Activated CD8-positive, alpha-beta T cell treated with anti-CD3 and anti-CD28 coated beads for 36 hours (primary cell): ENCODE results near the gene CPA4. TPM values are rescaled to one million over a fixed set of nuclear protein-coding genes. Genes with fewer than 3 reads are reported as not detected.

Source experiments
- ATAC-seq: fragments of 200-7000 bp; cut with Tn5 transposase; one replicate; pipeline ENCODE4 v1.10.0; 2021; ENCODE audit warnings: mild to moderate bottlenecking, moderate library complexity
- CTCF ChIA-PET: fragments of 350-600 bp; sonication (Branson Sonifier 250); formaldehyde crosslinking; loops from one replicate; lab custom pipeline; 2021; ENCODE audit warnings: antibody characterized with exemption; lab: Charles Lee
- POLR2A ChIA-PET: fragments of 350-600 bp; sonication (Branson Sonifier 250); formaldehyde crosslinking; loops from one replicate; lab custom pipeline; 2021; ENCODE audit warnings: antibody characterized with exemption; lab: Charles Lee
- DNase-seq: peaks from one replicate; pipeline ENCODE4 v3.0.0-alpha.2; 2020
- H3K27ac Mint-ChIP-seq: one replicate; pipeline ENCODE4 v1.8.0; 2021; ENCODE audit warnings: mild to moderate bottlenecking, mixed read lengths
- H3K27me3 Mint-ChIP-seq: one replicate; pipeline ENCODE4 v1.8.0; 2021; ENCODE audit warnings: mixed read lengths
- H3K36me3 Mint-ChIP-seq: one replicate; pipeline ENCODE4 v1.8.0; 2021; ENCODE audit warnings: low read depth, mixed read lengths
- H3K4me1 Mint-ChIP-seq: one replicate; pipeline ENCODE4 v1.8.0; 2021; ENCODE audit warnings: low read depth, mixed read lengths
- H3K4me3 Mint-ChIP-seq: one replicate; pipeline ENCODE4 v1.8.0; 2021; ENCODE audit warnings: mild to moderate bottlenecking, moderate library complexity, mixed read lengths
- H3K9me3 Mint-ChIP-seq: one replicate; pipeline ENCODE4 v1.8.0; 2021; ENCODE audit warnings: mixed read lengths
- intact Hi-C: fragments of 100-400 bp; cut with micrococcal nuclease; formaldehyde crosslinking; loops from one replicate; pipeline ENCODE4 v1.10.0; 2022
- total RNA-seq, 2 experiments: library from RNA; stranded (reverse); gene quantifications; one replicate each; pipeline ENCODE4 v1.2.3, GENCODE V29; 2021
- TF ChIP-seq, protein P1 (sequence below): fragments of 200-600 bp; IDR thresholded peaks from one replicate; pipeline ENCODE4 v1.8.0; 2022; ENCODE audit warnings: antibody characterized with exemption, mild to moderate bottlenecking

The CPA4 gene
- total RNA-seq, 2 experiments from 2014 or later, result not detected

- intact Hi-C loops, result no loop called here
- TF ChIP-seq, protein P1, sequence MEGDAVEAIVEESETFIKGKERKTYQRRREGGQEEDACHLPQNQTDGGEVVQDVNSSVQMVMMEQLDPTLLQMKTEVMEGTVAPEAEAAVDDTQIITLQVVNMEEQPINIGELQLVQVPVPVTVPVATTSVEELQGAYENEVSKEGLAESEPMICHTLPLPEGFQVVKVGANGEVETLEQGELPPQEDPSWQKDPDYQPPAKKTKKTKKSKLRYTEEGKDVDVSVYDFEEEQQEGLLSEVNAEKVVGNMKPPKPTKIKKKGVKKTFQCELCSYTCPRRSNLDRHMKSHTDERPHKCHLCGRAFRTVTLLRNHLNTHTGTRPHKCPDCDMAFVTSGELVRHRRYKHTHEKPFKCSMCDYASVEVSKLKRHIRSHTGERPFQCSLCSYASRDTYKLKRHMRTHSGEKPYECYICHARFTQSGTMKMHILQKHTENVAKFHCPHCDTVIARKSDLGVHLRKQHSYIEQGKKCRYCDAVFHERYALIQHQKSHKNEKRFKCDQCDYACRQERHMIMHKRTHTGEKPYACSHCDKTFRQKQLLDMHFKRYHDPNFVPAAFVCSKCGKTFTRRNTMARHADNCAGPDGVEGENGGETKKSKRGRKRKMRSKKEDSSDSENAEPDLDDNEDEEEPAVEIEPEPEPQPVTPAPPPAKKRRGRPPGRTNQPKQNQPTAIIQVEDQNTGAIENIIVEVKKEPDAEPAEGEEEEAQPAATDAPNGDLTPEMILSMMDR, result no peak
- CTCF ChIA-PET, result no interaction called here
Measured at GRCh38 chr7:130334274-130334673, 41.3 kb downstream of the CPA4 start.

GRCh38 chr7:130337410-130337971 is 44.5 kb downstream of the CPA4 start:
- ATAC-seq, result no peak
- DNase-seq, result no peak
- Mint-ChIP-seq H3K27ac (no peak overlapping the region), H3K4me1 (no peaks in the 10 kb centered on the region), H3K9me3 (no peaks in the 10 kb centered on the region), H3K36me3 (no peaks in the 10 kb centered on the region), H3K4me3 (no peak overlapping the region), H3K27me3 (no peaks in the 10 kb centered on the region)
- ChIA-PET CTCF (interaction anchor here (1.0 to 1.8 kb wide), 2 partner anchors 9 to 96 kb away, joined by 3 to 6 read pairs; no protein-coding TSS in a partner anchor), POLR2A (no interaction called here)
- TF ChIP-seq, protein P1, result no peak
- intact Hi-C loops, result no loop called here

More at GRCh38 chr7:130334274-130334673, 41.3 kb downstream of the CPA4 start:
- no peaks in the 10 kb centered on the region for H3K9me3 Mint-ChIP-seq
- no peaks in the 10 kb centered on the region for H3K27me3 Mint-ChIP-seq
- no peaks in the 10 kb centered on the region for H3K4me1 Mint-ChIP-seq
- ATAC-seq (no peak), DNase-seq (no peak)
- no peak overlapping the region for H3K4me3 Mint-ChIP-seq
- H3K27ac Mint-ChIP-seq, result no peak overlapping the region
- H3K36me3 Mint-ChIP-seq, result no peaks in the 10 kb centered on the region
- POLR2A ChIA-PET, result interaction anchor here (0.6 kb wide), 1 partner anchor 54 kb away, joined by 3 read pairs; no protein-coding TSS in a partner anchor

- intact Hi-C loops, result no loop called here
- Mint-ChIP-seq H3K9me3 (no peaks in the 10 kb centered on the region), H3K4me3 (no peak overlapping the region), H3K27ac (no peak overlapping the region), H3K36me3 (no peaks in the 10 kb centered on the region), H3K4me1 (no peaks in the 10 kb centered on the region), H3K27me3 (no peaks in the 10 kb centered on the region)
- ChIA-PET POLR2A (no interaction called here), CTCF (interaction anchor here (1.0 to 1.8 kb wide), 2 partner anchors 14 to 96 kb away, joined by 3 to 6 read pairs; no protein-coding TSS in a partner anchor)
- DNase-seq (no peak), ATAC-seq (no peak)
- TF ChIP-seq, protein P1, result no peak
Measured at GRCh38 chr7:130338233-130338632, 45.3 kb downstream of the CPA4 start.

GRCh38 chr7:130341882-130342281 is 48.9 kb downstream of the CPA4 start:
- CTCF ChIA-PET, result interaction anchor here (0.6 kb wide), 1 partner anchor 97 kb away, joined by 3 read pairs; no protein-coding TSS in a partner anchor
- intact Hi-C loops, result no loop called here
- Mint-ChIP-seq H3K36me3 (no peaks in the 10 kb centered on the region), H3K4me3 (no peak overlapping the region), H3K27ac (no peak overlapping the region), H3K4me1 (no peaks in the 10 kb centered on the region), H3K27me3 (no peaks in the 10 kb centered on the region), H3K9me3 (no peaks in the 10 kb centered on the region)
- DNase-seq (no peak), ATAC-seq (no peak)
- TF ChIP-seq, protein P1, result no peak
- POLR2A ChIA-PET, result no interaction called here

- ChIA-PET POLR2A (no interaction called here), CTCF (no interaction called here)
- no peak overlapping the region for H3K4me3 Mint-ChIP-seq
- DNase-seq, result no peak
- TF ChIP-seq, protein P1, result no peak
- H3K27me3 Mint-ChIP-seq, result no peaks in the 10 kb centered on the region
- H3K9me3 Mint-ChIP-seq, result no peaks in the 10 kb centered on the region
- H3K36me3 Mint-ChIP-seq, result no peaks in the 10 kb centered on the region
- no peak overlapping the region for H3K27ac Mint-ChIP-seq
- no peaks in the 10 kb centered on the region for H3K4me1 Mint-ChIP-seq
- ATAC-seq, result no peak
- intact Hi-C loops, result no loop called here
Measured at GRCh38 chr7:130342701-130343380, 49.9 kb downstream of the CPA4 start.
